ENCODE data around the gene AFG3L2.

AFG3L2 gene

GRCh38 chr18:12335503-12335902, 41.5 kb downstream of the AFG3L2 start:
- DNase-seq (ENCODE audit: low read depth) = no peak
- no peak for TF ChIP-seq CTCF (conservative IDR thresholded peaks at IDR 0.05; ENCODE audit: low read depth, low read length)

GRCh38 chr18:12334863-12335262, 42.2 kb downstream of the AFG3L2 start:
- no peak for DNase-seq (ENCODE audit: low read depth)
- H3K4me3 ChIP-seq (ENCODE audit: low read depth, low read length) = no peak overlapping the region
- no peak for TF ChIP-seq CTCF (conservative IDR thresholded peaks at IDR 0.05; ENCODE audit: low read depth, low read length)

More at GRCh38 chr18:12335503-12335902, 41.5 kb downstream of the AFG3L2 start:
- H3K4me3 ChIP-seq (ENCODE audit: low read depth, low read length) = no peak overlapping the region

DNA sequence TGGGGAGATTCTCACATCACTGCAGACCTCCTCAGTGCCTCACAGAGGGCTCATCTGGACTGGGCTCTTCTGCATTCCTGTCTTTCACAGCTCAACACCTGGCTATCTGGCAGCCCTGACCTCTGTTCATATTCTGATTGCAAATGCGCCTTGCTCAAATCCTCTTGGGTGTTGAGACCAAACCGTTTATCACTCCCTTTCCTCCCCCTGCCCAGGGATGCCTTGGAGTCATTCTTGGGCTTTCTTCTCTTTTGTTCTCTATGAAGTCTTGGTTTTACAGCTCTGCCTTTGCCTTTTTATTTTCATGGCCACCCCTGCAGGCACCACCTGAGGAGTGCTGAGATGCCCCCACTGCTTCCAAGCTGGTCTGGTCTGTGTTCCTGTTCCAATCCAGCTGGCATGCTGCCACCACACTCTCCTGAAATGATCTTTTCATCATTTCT, 42.6 kb downstream of the AFG3L2 start:
- DNase-seq (ENCODE audit: low read depth) = peak; percentile 19
- H3K4me3 ChIP-seq (ENCODE audit: low read depth, low read length) = no peak overlapping the region
- no peak for TF ChIP-seq CTCF (conservative IDR thresholded peaks at IDR 0.05; ENCODE audit: low read depth, low read length)

DNA sequence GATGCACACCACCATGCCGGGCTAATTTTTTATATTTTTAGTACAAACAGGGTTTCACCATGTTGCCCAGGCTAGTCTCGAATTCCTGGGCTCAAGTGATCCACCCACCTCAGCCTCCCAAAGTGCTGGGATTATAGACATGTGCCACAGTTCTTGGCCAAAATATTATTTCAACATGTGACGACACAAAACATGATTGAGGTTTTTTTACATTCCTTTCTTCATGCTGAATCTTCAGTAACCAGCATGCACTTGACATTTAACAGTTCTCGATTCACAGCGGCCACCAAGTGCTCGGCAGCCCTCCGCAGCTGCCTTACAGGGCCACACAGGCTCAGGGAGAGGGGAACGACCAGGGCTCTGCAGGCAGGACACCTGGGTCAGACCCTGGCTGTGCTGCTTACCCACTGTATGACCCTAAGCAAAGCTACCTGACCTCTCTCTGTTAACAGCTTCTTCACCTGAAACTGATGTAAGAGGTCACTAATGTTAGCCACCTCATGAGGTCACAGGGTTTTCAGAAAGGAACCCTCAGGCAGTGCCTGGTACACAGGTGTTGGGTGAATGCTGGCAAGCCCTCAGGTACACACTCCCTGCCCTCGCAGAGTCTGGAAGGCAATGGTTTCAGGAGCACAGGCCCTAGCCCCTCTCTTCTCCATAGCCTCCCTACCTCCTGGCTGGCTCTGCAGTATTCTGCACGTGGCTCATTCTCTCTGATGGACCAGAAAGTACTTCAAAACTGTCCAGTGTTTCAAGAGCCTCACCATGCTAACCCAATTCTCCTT, 43.3 kb downstream of the AFG3L2 start:
- no peak overlapping the region for H3K4me3 ChIP-seq (ENCODE audit: low read depth, low read length)
- no peak for TF ChIP-seq CTCF (conservative IDR thresholded peaks at IDR 0.05; ENCODE audit: low read depth, low read length)
- DNase-seq (ENCODE audit: low read depth) = peak; percentile 19

GRCh38 chr18:12330766-12331165, 46.3 kb downstream of the AFG3L2 start:
- DNase-seq (ENCODE audit: low read depth) = no peak
- no peak for TF ChIP-seq CTCF (conservative IDR thresholded peaks at IDR 0.05; ENCODE audit: low read depth, low read length)
- H3K4me3 ChIP-seq (ENCODE audit: low read depth, low read length) = no peak overlapping the region

DNA sequence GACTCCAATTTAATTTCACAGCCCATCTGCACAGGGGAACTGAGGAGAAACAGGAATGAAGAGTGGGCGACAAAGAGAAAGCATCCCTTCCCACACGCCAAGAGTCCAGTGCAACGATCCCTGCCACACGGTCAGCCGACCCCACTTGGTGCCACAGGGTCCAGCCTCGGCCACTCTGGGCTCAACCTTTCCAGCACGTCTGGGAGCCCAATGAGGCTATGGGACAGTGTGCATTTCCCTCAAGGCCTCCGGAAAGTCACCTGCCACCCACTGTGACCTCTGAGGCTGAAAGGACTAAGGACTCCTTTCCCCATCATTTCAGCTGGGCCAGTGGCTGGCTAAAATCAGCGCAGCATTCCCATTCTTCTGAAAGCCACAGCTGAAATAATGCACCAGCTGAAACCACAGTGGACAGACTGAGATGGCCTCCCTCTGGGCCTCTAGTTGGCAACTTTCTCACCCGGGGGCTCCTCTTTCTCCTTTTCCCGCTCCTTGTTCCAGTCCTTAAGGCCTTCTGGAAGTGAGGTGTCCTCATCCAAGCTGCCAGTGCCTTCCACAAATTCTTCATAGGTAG, 47.8 kb downstream of the AFG3L2 start:
- no peak for DNase-seq (ENCODE audit: low read depth)
- no peak for TF ChIP-seq CTCF (conservative IDR thresholded peaks at IDR 0.05; ENCODE audit: low read depth, low read length)
- H3K4me3 ChIP-seq (ENCODE audit: low read depth, low read length) = no peak overlapping the region

Measured in choroid plexus epithelial cell (primary cell).